ENCODE data around the gene ATP11A. TPM values are rescaled to one million over a fixed set of nuclear protein-coding genes. Genes with fewer than 3 reads are reported as not detected.

Gene ATP11A
- total and polyA plus RNA-seq, 4 donors = 3.1 to 68.1 (median 28.6) TPM

GRCh38 chr13:112685896-112686295 is 3.9 kb upstream of the ATP11A start:
- DNase-seq (peak in 1 of 2 donors; percentile 25), ATAC-seq (ENCODE audit: low FRiP score) (no peak)
- Histone ChIP-seq H3K9me3 (ENCODE audit: control insufficient read depth, low read length) (no peaks in the 10 kb centered on the region), H3K4me1 (ENCODE audit: control insufficient read depth in 1 of 2, insufficient read depth in 2 of 2, low read length in 2 of 2) (no peaks in the 10 kb centered on the region), H3K27ac (ENCODE audit: low read depth in 1 of 2, low read length in 2 of 2) (no peak overlapping the region), H3K4me3 (ENCODE audit: low read length in 2 of 2) (no peak overlapping the region), H3K36me3 (ENCODE audit: control insufficient read depth in 1 of 2, insufficient read depth in 2 of 2, low read length in 1 of 2) (no peaks in the 10 kb centered on the region), H3K27me3 (ENCODE audit: control insufficient read depth in 1 of 2, insufficient read depth in 2 of 2, low read length in 1 of 2) (no peaks in the 10 kb centered on the region)
- 81 to 86% methylated on average over 4 of the region's 4 CpGs for WGBS, 2 donors
- intact Hi-C loops (cut with DNase I) = no loop called here

GRCh38 chr13:112686364-112686763 is 3.5 kb upstream of the ATP11A start:
- intact Hi-C loops (cut with DNase I) = no loop called here
- Histone ChIP-seq H3K27ac (ENCODE audit: low read depth in 1 of 2, low read length in 2 of 2) (no peak overlapping the region), H3K27me3 (ENCODE audit: control insufficient read depth in 1 of 2, insufficient read depth in 2 of 2, low read length in 1 of 2) (no peaks in the 10 kb centered on the region), H3K9me3 (ENCODE audit: control insufficient read depth, low read length) (no peaks in the 10 kb centered on the region), H3K36me3 (ENCODE audit: control insufficient read depth in 1 of 2, insufficient read depth in 2 of 2, low read length in 1 of 2) (no peaks in the 10 kb centered on the region), H3K4me3 (ENCODE audit: low read length in 2 of 2) (no peak overlapping the region), H3K4me1 (ENCODE audit: control insufficient read depth in 1 of 2, insufficient read depth in 2 of 2, low read length in 2 of 2) (no peaks in the 10 kb centered on the region)
- WGBS, 2 donors = 85 to 86% methylated on average over 7 of the region's 7 CpGs
- DNase-seq (peak in 1 of 2 donors; percentile 32), ATAC-seq (ENCODE audit: low FRiP score) (no peak)

GRCh38 chr13:112686987-112687386 is 2.9 kb upstream of the ATP11A start:
- ATAC-seq (ENCODE audit: low FRiP score) (no peak), DNase-seq (peak in 1 of 2 donors; percentile 30)

GRCh38 chr13:112687836-112688559 is 1.8 kb upstream of the ATP11A start:
- Histone ChIP-seq H3K27me3 (ENCODE audit: control insufficient read depth in 1 of 2, insufficient read depth in 2 of 2, low read length in 1 of 2) (no peaks in the 10 kb centered on the region), H3K9me3 (ENCODE audit: control insufficient read depth, low read length) (no peaks in the 10 kb centered on the region), H3K4me1 (ENCODE audit: control insufficient read depth in 1 of 2, insufficient read depth in 2 of 2, low read length in 2 of 2) (no peaks in the 10 kb centered on the region), H3K4me3 (ENCODE audit: low read length in 2 of 2) (no peak overlapping the region), H3K27ac (ENCODE audit: low read depth in 1 of 2, low read length in 2 of 2) (no peak overlapping the region), H3K36me3 (ENCODE audit: control insufficient read depth in 1 of 2, insufficient read depth in 2 of 2, low read length in 1 of 2) (no peaks in the 10 kb centered on the region)
- DNase-seq (peak in 1 of 2 donors; percentile 10), ATAC-seq (ENCODE audit: low FRiP score) (no peak)
- 95% methylated on average over 10 of the region's 10 CpGs for WGBS, 2 donors
- intact Hi-C loops (cut with DNase I) = no loop called here

More at GRCh38 chr13:112686987-112687386, 2.9 kb upstream of the ATP11A start:
- Histone ChIP-seq H3K4me3 (ENCODE audit: low read length in 2 of 2) (no peak overlapping the region), H3K36me3 (ENCODE audit: control insufficient read depth in 1 of 2, insufficient read depth in 2 of 2, low read length in 1 of 2) (no peaks in the 10 kb centered on the region), H3K4me1 (ENCODE audit: control insufficient read depth in 1 of 2, insufficient read depth in 2 of 2, low read length in 2 of 2) (no peaks in the 10 kb centered on the region), H3K27ac (ENCODE audit: low read depth in 1 of 2, low read length in 2 of 2) (no peak overlapping the region), H3K9me3 (ENCODE audit: control insufficient read depth, low read length) (no peaks in the 10 kb centered on the region), H3K27me3 (ENCODE audit: control insufficient read depth in 1 of 2, insufficient read depth in 2 of 2, low read length in 1 of 2) (no peaks in the 10 kb centered on the region)
- intact Hi-C loops (cut with DNase I) = no loop called here
- 90 to 92% methylated on average over 9 of the region's 9 CpGs for WGBS, 2 donors

- H3K27ac ChIP-seq (ENCODE audit: low read depth in 1 of 2, low read length in 2 of 2) = peak overlapping the region in 1 of 2 donors; percentile 10
- intact Hi-C loops (cut with DNase I) = no loop called here
- H3K9me3 ChIP-seq (ENCODE audit: control insufficient read depth, low read length) = no peaks in the 10 kb centered on the region
- no peaks in the 10 kb centered on the region for H3K27me3 ChIP-seq (ENCODE audit: control insufficient read depth in 1 of 2, insufficient read depth in 2 of 2, low read length in 1 of 2)
- 67 to 68% methylated on average over 15 of the region's 15 CpGs for WGBS, 2 donors
- H3K4me1 ChIP-seq (ENCODE audit: control insufficient read depth in 1 of 2, insufficient read depth in 2 of 2, low read length in 2 of 2) = no peaks in the 10 kb centered on the region
- no peak overlapping the region for H3K4me3 ChIP-seq (ENCODE audit: low read length in 2 of 2)
- DNase-seq (peak; percentile 66 to 77), ATAC-seq (ENCODE audit: low FRiP score) (no peak)
- no peaks in the 10 kb centered on the region for H3K36me3 ChIP-seq (ENCODE audit: control insufficient read depth in 1 of 2, insufficient read depth in 2 of 2, low read length in 1 of 2)
Observed at GRCh38 chr13:112688560-112689302, 1.1 kb upstream of the ATP11A start.

- DNase-seq (peak; percentile 66 to 87), ATAC-seq (ENCODE audit: low FRiP score) (peak; percentile 24)
- Histone ChIP-seq H3K4me1 (ENCODE audit: control insufficient read depth in 1 of 2, insufficient read depth in 2 of 2, low read length in 2 of 2) (no peaks in the 10 kb centered on the region), H3K4me3 (ENCODE audit: low read length in 2 of 2) (peak overlapping the region; percentile 66 to 92), H3K27me3 (ENCODE audit: control insufficient read depth in 1 of 2, insufficient read depth in 2 of 2, low read length in 1 of 2) (no peaks in the 10 kb centered on the region), H3K9me3 (ENCODE audit: control insufficient read depth, low read length) (no peaks in the 10 kb centered on the region), H3K27ac (ENCODE audit: low read depth in 1 of 2, low read length in 2 of 2) (peak overlapping the region in 1 of 2 donors; percentile 23), H3K36me3 (ENCODE audit: control insufficient read depth in 1 of 2, insufficient read depth in 2 of 2, low read length in 1 of 2) (no peaks in the 10 kb centered on the region)
- intact Hi-C loops (cut with DNase I) = loop anchor here in 1 of 2 donors (10.0 kb wide), 1 partner anchor 694 kb away; no protein-coding TSS in a partner anchor
- 0 to 1% methylated on average over 43 to 77 of the region's 77 CpGs for WGBS, 2 donors
Observed at GRCh38 chr13:112690283-112690929, 568 bp downstream of the ATP11A start.

- 89 to 92% methylated on average over 11 of the region's 11 CpGs for WGBS, 2 donors
- Histone ChIP-seq H3K4me1 (ENCODE audit: control insufficient read depth in 1 of 2, insufficient read depth in 2 of 2, low read length in 2 of 2) (no peaks in the 10 kb centered on the region), H3K4me3 (ENCODE audit: low read length in 2 of 2) (no peak overlapping the region), H3K27me3 (ENCODE audit: control insufficient read depth in 1 of 2, insufficient read depth in 2 of 2, low read length in 1 of 2) (no peaks in the 10 kb centered on the region), H3K9me3 (ENCODE audit: control insufficient read depth, low read length) (no peaks in the 10 kb centered on the region), H3K36me3 (ENCODE audit: control insufficient read depth in 1 of 2, insufficient read depth in 2 of 2, low read length in 1 of 2) (no peaks in the 10 kb centered on the region), H3K27ac (ENCODE audit: low read depth in 1 of 2, low read length in 2 of 2) (no peak overlapping the region)
- intact Hi-C loops (cut with DNase I) = loop anchor here in 1 of 2 donors (10.0 kb wide), 1 partner anchor 693 kb away; no protein-coding TSS in a partner anchor
- ATAC-seq (ENCODE audit: low FRiP score) (no peak), DNase-seq (peak; percentile 4 to 15)
Observed at GRCh38 chr13:112692104-112692503, 2.3 kb downstream of the ATP11A start.

- Histone ChIP-seq H3K4me3 (ENCODE audit: low read length in 2 of 2) (no peak overlapping the region), H3K27me3 (ENCODE audit: control insufficient read depth in 1 of 2, insufficient read depth in 2 of 2, low read length in 1 of 2) (no peaks in the 10 kb centered on the region), H3K36me3 (ENCODE audit: control insufficient read depth in 1 of 2, insufficient read depth in 2 of 2, low read length in 1 of 2) (no peaks in the 10 kb centered on the region), H3K27ac (ENCODE audit: low read depth in 1 of 2, low read length in 2 of 2) (no peak overlapping the region), H3K9me3 (ENCODE audit: control insufficient read depth, low read length) (no peaks in the 10 kb centered on the region), H3K4me1 (ENCODE audit: control insufficient read depth in 1 of 2, insufficient read depth in 2 of 2, low read length in 2 of 2) (no peaks in the 10 kb centered on the region)
- intact Hi-C loops (cut with DNase I) = loop anchor here in 1 of 2 donors (10.0 kb wide), 1 partner anchor 692 kb away; no protein-coding TSS in a partner anchor
- no peak for ATAC-seq (ENCODE audit: low FRiP score)
- WGBS, 2 donors = 96 to 97% methylated on average over 5 of the region's 5 CpGs
- DNase-seq = no peak
Observed at GRCh38 chr13:112692586-112692985, 2.7 kb downstream of the ATP11A start.

All from aorta (tissue), 5 donors.